Astrocyte (in vitro differentiated cells and primary cell): ENCODE measurements around the gene TEAD1. TPM values are rescaled to one million over a fixed set of nuclear protein-coding genes. Genes with fewer than 3 reads are reported as not detected.

Experiments
- DNase-seq: peaks from one replicate; pipeline ENCODE4 v3.0.0-alpha.2; 2010; ENCODE audit warnings: low read depth
- FAIRE-seq: peaks from 2 replicates; lab custom pipeline; 2011; peaks lifted over from hg19 to GRCh38; lab: Jason Lieb, UNC
- H2AFZ ChIP-seq: 2 replicates; pipeline ENCODE4 v1.6.0; 2012; ENCODE audit warnings: low read depth, low read length, inconsistent platforms
- H3K27ac ChIP-seq: 2 replicates; pipeline ENCODE4 v1.5.1; 2011; ENCODE audit warnings: low read depth, low read length, inconsistent platforms
- H3K27me3 ChIP-seq: 2 replicates; pipeline ENCODE4 v1.6.0; 2011; ENCODE audit warnings: low read length, inconsistent platforms; ENCODE audit not compliant: insufficient read depth
- H3K36me3 ChIP-seq: 2 replicates; pipeline ENCODE4 v1.5.1; 2011; ENCODE audit warnings: low read length, inconsistent platforms; ENCODE audit not compliant: insufficient read depth
- H3K4me1 ChIP-seq: 2 replicates; pipeline ENCODE4 v1.5.1; 2011; ENCODE audit warnings: low read length, inconsistent platforms; ENCODE audit not compliant: insufficient read depth
- H3K4me2 ChIP-seq: 2 replicates; pipeline ENCODE4 v1.6.0; 2012; ENCODE audit warnings: low read length, inconsistent platforms
- H3K4me3 ChIP-seq: 2 replicates; pipeline ENCODE4 v1.5.1; 2011; ENCODE audit warnings: low read depth, mild to moderate bottlenecking, low read length, inconsistent platforms; ENCODE audit not compliant: insufficient read depth
- H3K79me2 ChIP-seq: 2 replicates; pipeline ENCODE4 v1.6.0; 2012; ENCODE audit warnings: mild to moderate bottlenecking, low read length, inconsistent platforms; ENCODE audit not compliant: insufficient read depth
- H3K9ac ChIP-seq: 2 replicates; pipeline ENCODE4 v1.6.0; 2012; ENCODE audit warnings: mild to moderate bottlenecking, low read length, inconsistent platforms
- H3K9me3 ChIP-seq: 2 replicates; pipeline ENCODE4 v1.5.1; 2012; ENCODE audit warnings: low read depth, mild to moderate bottlenecking, low read length, inconsistent platforms; ENCODE audit not compliant: insufficient read depth
- H4K20me1 ChIP-seq: 2 replicates; pipeline ENCODE4 v1.6.0; 2012; ENCODE audit warnings: low read length, inconsistent platforms; ENCODE audit not compliant: insufficient read depth
- H3K27ac Mint-ChIP-seq: one replicate; pipeline ENCODE4 v1.8.0; 2021; ENCODE audit warnings: mild to moderate bottlenecking, mixed read lengths; ENCODE audit not compliant: unreplicated experiment
- H3K27me3 Mint-ChIP-seq: one replicate; pipeline ENCODE4 v1.8.0; 2021; ENCODE audit warnings: low read depth, mixed read lengths; ENCODE audit not compliant: unreplicated experiment
- H3K36me3 Mint-ChIP-seq: one replicate; pipeline ENCODE4 v1.8.0; 2021; ENCODE audit warnings: low read depth, mixed read lengths; ENCODE audit not compliant: unreplicated experiment
- H3K4me1 Mint-ChIP-seq: one replicate; pipeline ENCODE4 v1.8.0; 2021; ENCODE audit warnings: low read depth, mixed read lengths; ENCODE audit not compliant: unreplicated experiment
- H3K4me3 Mint-ChIP-seq: one replicate; pipeline ENCODE4 v1.8.0; 2021; ENCODE audit warnings: mild to moderate bottlenecking, moderate library complexity, mixed read lengths; ENCODE audit not compliant: unreplicated experiment
- H3K9me3 Mint-ChIP-seq: one replicate; pipeline ENCODE4 v1.8.0; 2021; ENCODE audit warnings: mild to moderate bottlenecking, mixed read lengths; ENCODE audit not compliant: unreplicated experiment
- EZH2 ChIP-seq: IDR thresholded peaks from 2 replicates; pipeline ENCODE4 v1.6.1; 2012; ENCODE audit warnings: mild to moderate bottlenecking, low read length, inconsistent platforms; ENCODE audit not compliant: insufficient read depth
- total RNA-seq: library from RNA; stranded (reverse); gene quantifications from 2 replicates; pipeline ENCODE4 v1.2.1, GENCODE V29; 2021
- TF ChIP-seq, protein P1 (sequence below): IDR thresholded peaks from 2 replicates; pipeline ENCODE4 v1.5.1; 2011; ENCODE audit warnings: low read depth, mild to moderate bottlenecking, inconsistent platforms, low read length, moderate library complexity; ENCODE audit not compliant: insufficient read depth

Gene TEAD1
- total RNA-seq, 1 donor from 2014 or later = 149 TPM

GRCh38 chr11:12800032-12800671 is 125.9 kb downstream of the TEAD1 start:
- Mint-ChIP-seq H3K4me1 (peaks cover 66% of the 10 kb centered on the region), H3K27ac (peak overlapping the region; percentile 92), H3K36me3 (peaks cover 3% of the 10 kb centered on the region), H3K9me3 (no peaks in the 10 kb centered on the region), H3K27me3 (no peaks in the 10 kb centered on the region), H3K4me3 (peak overlapping the region; percentile 28)
- peak overlapping the region; percentile 72 for H3K27ac ChIP-seq
- FAIRE-seq = no peak
- no peak overlapping the region for H2AFZ ChIP-seq
- H3K4me3 ChIP-seq = peak overlapping the region; percentile 4
- peak overlapping the region; percentile 59 for H3K9ac ChIP-seq
- DNase-seq = peak; percentile 82
- peaks cover 56% of the 10 kb centered on the region for H3K4me1 ChIP-seq
- no peak for TF ChIP-seq EZH2
- TF ChIP-seq, protein P1, sequence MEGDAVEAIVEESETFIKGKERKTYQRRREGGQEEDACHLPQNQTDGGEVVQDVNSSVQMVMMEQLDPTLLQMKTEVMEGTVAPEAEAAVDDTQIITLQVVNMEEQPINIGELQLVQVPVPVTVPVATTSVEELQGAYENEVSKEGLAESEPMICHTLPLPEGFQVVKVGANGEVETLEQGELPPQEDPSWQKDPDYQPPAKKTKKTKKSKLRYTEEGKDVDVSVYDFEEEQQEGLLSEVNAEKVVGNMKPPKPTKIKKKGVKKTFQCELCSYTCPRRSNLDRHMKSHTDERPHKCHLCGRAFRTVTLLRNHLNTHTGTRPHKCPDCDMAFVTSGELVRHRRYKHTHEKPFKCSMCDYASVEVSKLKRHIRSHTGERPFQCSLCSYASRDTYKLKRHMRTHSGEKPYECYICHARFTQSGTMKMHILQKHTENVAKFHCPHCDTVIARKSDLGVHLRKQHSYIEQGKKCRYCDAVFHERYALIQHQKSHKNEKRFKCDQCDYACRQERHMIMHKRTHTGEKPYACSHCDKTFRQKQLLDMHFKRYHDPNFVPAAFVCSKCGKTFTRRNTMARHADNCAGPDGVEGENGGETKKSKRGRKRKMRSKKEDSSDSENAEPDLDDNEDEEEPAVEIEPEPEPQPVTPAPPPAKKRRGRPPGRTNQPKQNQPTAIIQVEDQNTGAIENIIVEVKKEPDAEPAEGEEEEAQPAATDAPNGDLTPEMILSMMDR = no peak
- H3K27me3 ChIP-seq = no peaks in the 10 kb centered on the region
- H3K79me2 ChIP-seq = peaks cover 71% of the 10 kb centered on the region
- H3K36me3 ChIP-seq = peaks cover 5% of the 10 kb centered on the region
- peak overlapping the region; percentile 70 for H3K4me2 ChIP-seq
- no peaks in the 10 kb centered on the region for H3K9me3 ChIP-seq
- H4K20me1 ChIP-seq = peaks cover 34% of the 10 kb centered on the region

GRCh38 chr11:12800871-12801270 is 126.7 kb downstream of the TEAD1 start:
- H3K27me3 ChIP-seq = no peaks in the 10 kb centered on the region
- peaks cover 35% of the 10 kb centered on the region for H4K20me1 ChIP-seq
- H3K36me3 Mint-ChIP-seq = peaks cover 4% of the 10 kb centered on the region
- peaks cover 71% of the 10 kb centered on the region for H3K79me2 ChIP-seq
- H3K27me3 Mint-ChIP-seq = no peaks in the 10 kb centered on the region
- peak overlapping the region; percentile 72 for H3K27ac ChIP-seq
- H3K4me3 Mint-ChIP-seq = no peak overlapping the region
- DNase-seq (no peak), FAIRE-seq (no peak)
- H3K4me2 ChIP-seq = peak overlapping the region; percentile 70
- H3K9me3 ChIP-seq = no peaks in the 10 kb centered on the region
- H3K9ac ChIP-seq = peak overlapping the region; percentile 59
- H3K27ac Mint-ChIP-seq = peak overlapping the region; percentile 64
- no peaks in the 10 kb centered on the region for H3K36me3 ChIP-seq
- no peaks in the 10 kb centered on the region for H3K9me3 Mint-ChIP-seq
- H3K4me1 Mint-ChIP-seq = peaks cover 66% of the 10 kb centered on the region
- no peak overlapping the region for H2AFZ ChIP-seq
- TF ChIP-seq, protein P1 = no peak
- TF ChIP-seq EZH2 = no peak
- no peak overlapping the region for H3K4me3 ChIP-seq
- H3K4me1 ChIP-seq = peaks cover 56% of the 10 kb centered on the region

DNA sequence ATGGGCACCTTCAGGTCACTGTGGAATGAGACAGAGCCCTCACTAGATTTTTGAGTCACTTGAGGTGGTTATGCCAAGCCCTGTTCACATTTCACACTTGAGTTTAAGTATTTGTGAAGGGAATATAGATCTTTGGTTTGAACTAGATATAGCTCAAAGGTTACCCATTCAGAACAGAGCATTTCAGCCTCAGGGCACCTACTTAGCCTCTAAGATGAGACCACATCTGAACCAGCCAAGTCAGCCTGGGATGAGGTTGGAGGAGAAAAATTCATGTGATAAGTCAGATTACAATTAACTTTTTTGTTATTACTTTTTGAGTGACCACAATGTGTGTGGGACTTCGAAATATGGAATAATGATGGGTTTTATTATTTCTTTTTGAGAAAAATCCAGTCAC is 127.8 kb downstream of the TEAD1 start:
- Histone ChIP-seq H3K4me2 (no peak overlapping the region), H3K4me1 (peaks cover 56% of the 10 kb centered on the region), H3K9me3 (no peaks in the 10 kb centered on the region), H3K27ac (peak overlapping the region; percentile 88), H3K36me3 (no peaks in the 10 kb centered on the region), H3K4me3 (no peak overlapping the region), H3K79me2 (peaks cover 76% of the 10 kb centered on the region), H3K9ac (peak overlapping the region; percentile 75), H3K27me3 (no peaks in the 10 kb centered on the region), H2AFZ (no peak overlapping the region), H4K20me1 (peaks cover 43% of the 10 kb centered on the region)
- TF ChIP-seq, protein P1 = no peak
- no peak for TF ChIP-seq EZH2
- H3K27ac Mint-ChIP-seq = peak overlapping the region; percentile 64
- peaks cover 7% of the 10 kb centered on the region for H3K36me3 Mint-ChIP-seq
- H3K4me3 Mint-ChIP-seq = no peak overlapping the region
- FAIRE-seq = no peak
- H3K27me3 Mint-ChIP-seq = no peaks in the 10 kb centered on the region
- H3K9me3 Mint-ChIP-seq = no peaks in the 10 kb centered on the region
- peaks cover 73% of the 10 kb centered on the region for H3K4me1 Mint-ChIP-seq
- DNase-seq = no peak
